Keratinocyte (primary cell): ENCODE results near the gene KCTD1. TPM values are rescaled to one million over a fixed set of nuclear protein-coding genes. Genes with fewer than 3 reads are reported as not detected.

Source experiments
- DNase-seq: peaks from one replicate; pipeline ENCODE4 v3.0.0-alpha.2; 2011; ENCODE audit warnings: low read depth, missing footprints, low spot score
- FAIRE-seq: peaks from 2 replicates; lab custom pipeline; 2011; peaks lifted over from hg19 to GRCh38; lab: Jason Lieb, UNC
- H2AFZ ChIP-seq: 2 replicates; pipeline ENCODE4 v1.6.0; 2012; ENCODE audit warnings: low read length, control low read depth, inconsistent platforms; ENCODE audit not compliant: control insufficient read depth
- H3K27ac ChIP-seq: 2 replicates; pipeline ENCODE4 v1.5.1; 2011; ENCODE audit warnings: low read length; ENCODE audit not compliant: control insufficient read depth, insufficient read depth
- H3K27me3 ChIP-seq: 3 replicates; pipeline ENCODE4 v1.6.0; 2011; ENCODE audit warnings: low read length; ENCODE audit not compliant: control insufficient read depth, insufficient read depth; ENCODE audit errors: extremely low read depth
- H3K36me3 ChIP-seq, 2 experiments: 2 replicates in 1 of 2; 3 replicates in 1 of 2; pipeline ENCODE4 v1.5.1; 2011; ENCODE audit warnings: low read length in 2 of 2, mild to moderate bottlenecking in 1 of 2; ENCODE audit not compliant: control insufficient read depth in 2 of 2, insufficient read depth in 2 of 2; ENCODE audit errors: extremely low read depth in 1 of 2
- H3K4me1 ChIP-seq: 3 replicates; pipeline ENCODE4 v1.5.1; 2011; ENCODE audit warnings: low read length; ENCODE audit not compliant: control insufficient read depth, insufficient read depth; ENCODE audit errors: extremely low read depth
- H3K4me2 ChIP-seq: 3 replicates; pipeline ENCODE4 v1.6.0; 2011; ENCODE audit warnings: low read depth, low read length; ENCODE audit not compliant: control insufficient read depth, insufficient read depth; ENCODE audit errors: extremely low read depth
- H3K4me3 ChIP-seq, 3 experiments: fragments of 200-600 bp in 1 of 3; sonication (generic) in 1 of 3; 2 replicates in 2 of 3; 3 replicates in 1 of 3; pipeline ENCODE4 v1.5.1; 2011 to 2016; ENCODE audit warnings: low read length in 3 of 3, mild to moderate bottlenecking in 3 of 3, control low read depth in 2 of 3, inconsistent platforms in 1 of 3, low read depth in 1 of 3, mixed read lengths in 1 of 3, mixed run types in 1 of 3, moderate library complexity in 1 of 3; ENCODE audit not compliant: control insufficient read depth in 2 of 3, insufficient read depth in 2 of 3; ENCODE audit errors: extremely low read depth in 1 of 3
- H3K79me2 ChIP-seq: 2 replicates; pipeline ENCODE4 v1.6.0; 2012; ENCODE audit warnings: low read length; ENCODE audit not compliant: control insufficient read depth, insufficient read depth
- H3K9ac ChIP-seq: 3 replicates; pipeline ENCODE4 v1.6.0; 2011; ENCODE audit warnings: low read length; ENCODE audit not compliant: control insufficient read depth, insufficient read depth; ENCODE audit errors: extremely low read depth
- H3K9me1 ChIP-seq: 3 replicates; pipeline ENCODE4 v1.6.0; 2011; ENCODE audit warnings: low read length; ENCODE audit not compliant: control insufficient read depth, insufficient read depth; ENCODE audit errors: extremely low read depth
- H3K9me3 ChIP-seq: 2 replicates; pipeline ENCODE4 v1.5.1; 2012; ENCODE audit warnings: low read depth, low read length; ENCODE audit not compliant: control insufficient read depth
- H4K20me1 ChIP-seq: 3 replicates; pipeline ENCODE4 v1.6.0; 2011; ENCODE audit warnings: low read length; ENCODE audit not compliant: control insufficient read depth, insufficient read depth; ENCODE audit errors: extremely low read depth
- EZH2 ChIP-seq: IDR thresholded peaks from one replicate; pipeline ENCODE4 v1.6.1; 2012; ENCODE audit warnings: inconsistent platforms, mild to moderate bottlenecking, low read length, moderate library complexity
- dilution Hi-C: fragments of 300-500 bp; cut with MboI; formaldehyde crosslinking; loops from one replicate; pipeline ENCODE4 v1.7.0; 2020; ENCODE audit warnings: low sequenced_read_pairs; ENCODE audit not compliant: extremely low pct_ligation_motif_present
- polyA plus RNA-seq, 5 experiments: library from polyadenylated mRNA; depleted of rRNA in 3 of 5; stranded (reverse) in 3 of 5; stranded (forward) in 1 of 5; unstranded in 1 of 5; fragments of >200 nt; gene quantifications; 1 replicate in 1 of 5; 2 replicates in 3 of 5; 3 replicates in 1 of 5; pipeline versions ENCODE4 v1.2.1 to v1.2.3, GENCODE V29; 2011 to 2012; ENCODE audit warnings: missing spikeins in 2 of 5, low read depth in 1 of 5, low replicate concordance in 1 of 5
- TF ChIP-seq, protein P1 (sequence below), 3 experiments: IDR thresholded peaks in 1 of 3; conservative IDR thresholded peaks in 1 of 3; optimal IDR thresholded peaks in 1 of 3; 2 replicates in 2 of 3; 3 replicates in 1 of 3; pipeline versions ENCODE3 to v1.5.1; 2011; ENCODE audit warnings: low read length in 3 of 3, mild to moderate bottlenecking in 3 of 3, moderate library complexity in 2 of 3, control low read depth in 1 of 3, inconsistent platforms in 1 of 3; ENCODE audit not compliant: insufficient read depth in 2 of 3; ENCODE audit errors: extremely low read depth in 1 of 3

KCTD1 gene
- polyA plus RNA-seq, 1 donor (not counting 4 experiments of a cell fraction or from before 2014, with no cell fraction given): 32.1 TPM

DNA sequence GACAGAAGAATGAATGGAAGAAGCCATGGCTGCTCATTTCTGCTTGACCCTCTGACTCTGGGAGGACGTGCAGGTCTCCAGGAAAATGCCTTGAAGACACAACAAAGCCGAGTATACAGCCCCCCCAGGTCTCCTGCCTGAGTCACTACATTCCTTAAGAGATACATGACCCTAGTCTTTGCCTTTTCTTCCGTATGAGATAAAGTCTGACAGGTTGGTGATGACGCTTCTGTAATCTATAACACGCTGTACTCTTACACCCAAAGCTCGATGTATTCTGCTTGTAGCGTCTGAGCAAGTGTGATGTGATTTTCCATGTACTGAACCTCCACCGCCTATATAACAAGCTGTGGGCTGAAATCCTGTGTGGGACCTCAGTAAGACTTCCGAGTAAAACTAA lies 77.3 kb downstream of the KCTD1 start:
- H3K79me2 ChIP-seq: no peaks in the 10 kb centered on the region
- FAIRE-seq (no peak), DNase-seq (no peak)
- H4K20me1 ChIP-seq: no peaks in the 10 kb centered on the region
- no peaks in the 10 kb centered on the region for H3K27me3 ChIP-seq
- peaks cover 2% of the 10 kb centered on the region for H3K4me1 ChIP-seq
- H3K27ac ChIP-seq: no peak overlapping the region
- no peak for TF ChIP-seq EZH2
- TF ChIP-seq, protein P1, sequence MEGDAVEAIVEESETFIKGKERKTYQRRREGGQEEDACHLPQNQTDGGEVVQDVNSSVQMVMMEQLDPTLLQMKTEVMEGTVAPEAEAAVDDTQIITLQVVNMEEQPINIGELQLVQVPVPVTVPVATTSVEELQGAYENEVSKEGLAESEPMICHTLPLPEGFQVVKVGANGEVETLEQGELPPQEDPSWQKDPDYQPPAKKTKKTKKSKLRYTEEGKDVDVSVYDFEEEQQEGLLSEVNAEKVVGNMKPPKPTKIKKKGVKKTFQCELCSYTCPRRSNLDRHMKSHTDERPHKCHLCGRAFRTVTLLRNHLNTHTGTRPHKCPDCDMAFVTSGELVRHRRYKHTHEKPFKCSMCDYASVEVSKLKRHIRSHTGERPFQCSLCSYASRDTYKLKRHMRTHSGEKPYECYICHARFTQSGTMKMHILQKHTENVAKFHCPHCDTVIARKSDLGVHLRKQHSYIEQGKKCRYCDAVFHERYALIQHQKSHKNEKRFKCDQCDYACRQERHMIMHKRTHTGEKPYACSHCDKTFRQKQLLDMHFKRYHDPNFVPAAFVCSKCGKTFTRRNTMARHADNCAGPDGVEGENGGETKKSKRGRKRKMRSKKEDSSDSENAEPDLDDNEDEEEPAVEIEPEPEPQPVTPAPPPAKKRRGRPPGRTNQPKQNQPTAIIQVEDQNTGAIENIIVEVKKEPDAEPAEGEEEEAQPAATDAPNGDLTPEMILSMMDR (optimal IDR thresholded peaks at IDR 0.05 in 1 of 3, IDR thresholded peaks at IDR 0.05 in 1 of 3, conservative IDR thresholded peaks at IDR 0.05 in 1 of 3; ENCODE audit: extremely low read depth in 1 of 3, insufficient read depth in 2 of 3, low read length in 3 of 3): no peak
- dilution Hi-C loops: no loop called here
- no peak overlapping the region for H3K9ac ChIP-seq
- peaks cover 2% of the 10 kb centered on the region for H3K9me1 ChIP-seq
- no peak overlapping the region for H2AFZ ChIP-seq
- H3K36me3 ChIP-seq: peaks cover 14 to 32% of the 10 kb centered on the region in 2 experiments
- H3K4me2 ChIP-seq: no peak overlapping the region
- H3K4me3 ChIP-seq: no peak overlapping the region
- no peaks in the 10 kb centered on the region for H3K9me3 ChIP-seq

- H2AFZ ChIP-seq: no peak overlapping the region
- TF ChIP-seq, protein P1 (optimal IDR thresholded peaks at IDR 0.05 in 1 of 3, IDR thresholded peaks at IDR 0.05 in 1 of 3, conservative IDR thresholded peaks at IDR 0.05 in 1 of 3; ENCODE audit: extremely low read depth in 1 of 3, insufficient read depth in 2 of 3, low read length in 3 of 3): no peak
- TF ChIP-seq EZH2: no peak
- no peaks in the 10 kb centered on the region for H3K79me2 ChIP-seq
- dilution Hi-C loops: no loop called here
- H3K9me1 ChIP-seq: peaks cover 2% of the 10 kb centered on the region
- H4K20me1 ChIP-seq: no peaks in the 10 kb centered on the region
- no peak overlapping the region for H3K4me2 ChIP-seq
- H3K4me1 ChIP-seq: peaks cover 2% of the 10 kb centered on the region
- H3K4me3 ChIP-seq: no peak overlapping the region
- no peaks in the 10 kb centered on the region for H3K27me3 ChIP-seq
- FAIRE-seq: no peak
- no peak overlapping the region for H3K27ac ChIP-seq
- DNase-seq: no peak
- H3K36me3 ChIP-seq: peaks cover 12 to 31% of the 10 kb centered on the region in 2 experiments
- H3K9ac ChIP-seq: no peak overlapping the region
- H3K9me3 ChIP-seq: no peaks in the 10 kb centered on the region
Observed at GRCh38 chr18:26470011-26470637, 78.2 kb downstream of the KCTD1 start.
